Caco-2 (cell line): ENCODE results near the gene ATXN7L2. TPM values are rescaled to one million over a fixed set of nuclear protein-coding genes. Genes with fewer than 3 reads are reported as not detected.

Experiments used
- BruUV-seq: library from RNA; stranded (reverse); fragments of 400-500 nt; replicated peaks from 2 replicates; lab custom pipeline; 2021; lab: Mats Ljungman, UMichigan
- CTCF ChIA-PET: fragments of 300-600 bp; sonication (Branson Sonifier 250); formaldehyde crosslinking; loops from one replicate; lab custom pipeline; 2022; ENCODE audit warnings: antibody characterized with exemption; lab: Charles Lee
- POLR2A ChIA-PET: fragments of 300-600 bp; sonication (Branson Sonifier 250); formaldehyde crosslinking; loops from one replicate; lab custom pipeline; 2022; ENCODE audit warnings: antibody characterized with exemption; lab: Charles Lee
- DNase-seq, 2 experiments: peaks; one replicate each; pipeline versions ENCODE4 v3.0.0 to v3.0.0-alpha.2; 2020 to 2022
- H3K27me3 ChIP-seq: replicated peaks from 2 replicates; pipeline ENCODE4 v1.6.0; 2011; ENCODE audit warnings: low read length; ENCODE audit not compliant: control insufficient read depth, insufficient read depth
- H3K36me3 ChIP-seq: 2 replicates; pipeline ENCODE4 v1.5.1; 2011; ENCODE audit warnings: low read length; ENCODE audit not compliant: control insufficient read depth, insufficient read depth
- H3K4me1 ChIP-seq: fragments of 250-450 bp; sonication (Bioruptor Pico); 2 replicates; pipeline ENCODE4 v1.5.1; 2020; ENCODE audit warnings: mild to moderate bottlenecking
- H3K4me3 ChIP-seq: 2 replicates; pipeline ENCODE4 v1.5.1; 2011; ENCODE audit warnings: low read depth, mild to moderate bottlenecking, control low read depth, low read length
- H3K9me3 ChIP-seq: fragments of 250-450 bp; sonication (Bioruptor Pico); 2 replicates; pipeline ENCODE4 v1.5.1; 2020; ENCODE audit warnings: mild to moderate bottlenecking, moderate library complexity
- H3K27ac Mint-ChIP-seq: one replicate; pipeline ENCODE4 v1.8.0; 2022; ENCODE audit warnings: mixed read lengths; ENCODE audit not compliant: unreplicated experiment
- H3K27me3 Mint-ChIP-seq: one replicate; pipeline ENCODE4 v1.8.0; 2022; ENCODE audit warnings: mixed read lengths; ENCODE audit not compliant: insufficient read depth, unreplicated experiment
- H3K36me3 Mint-ChIP-seq: one replicate; pipeline ENCODE4 v1.8.0; 2022; ENCODE audit warnings: mild to moderate bottlenecking, mixed read lengths; ENCODE audit not compliant: insufficient read depth, unreplicated experiment
- H3K4me1 Mint-ChIP-seq: one replicate; pipeline ENCODE4 v1.8.0; 2022; ENCODE audit warnings: low read depth, mixed read lengths; ENCODE audit not compliant: unreplicated experiment
- H3K4me3 Mint-ChIP-seq: one replicate; pipeline ENCODE4 v1.8.0; 2022; ENCODE audit warnings: mild to moderate bottlenecking, moderate library complexity, mixed read lengths; ENCODE audit not compliant: unreplicated experiment
- H3K9me3 Mint-ChIP-seq: one replicate; pipeline ENCODE4 v1.8.0; 2022; ENCODE audit warnings: mixed read lengths; ENCODE audit not compliant: unreplicated experiment
- CTCF ChIP-seq, 2 experiments: fragments of 200-600 bp in 1 of 2; IDR thresholded peaks; 1 replicate in 1 of 2; 2 replicates in 1 of 2; pipeline versions ENCODE4 v1.5.1 to v1.8.0; 2011 to 2022; ENCODE audit warnings: antibody characterized with exemption in 1 of 2, control low read depth in 1 of 2, inconsistent platforms in 1 of 2, low read depth in 1 of 2, low read length in 1 of 2, mild to moderate bottlenecking in 1 of 2, moderate library complexity in 1 of 2; ENCODE audit not compliant: insufficient read depth in 1 of 2, severe bottlenecking in 1 of 2, unreplicated experiment in 1 of 2
- intact Hi-C: fragments of 100-400 bp; cut with micrococcal nuclease; formaldehyde crosslinking; loops from one replicate; pipeline ENCODE4 v1.10.0; 2022; ENCODE audit not compliant: unreplicated experiment
- total RNA-seq: library from RNA; stranded (reverse); gene quantifications from 2 replicates; pipeline ENCODE4 v1.2.3, GENCODE V29; 2022

Gene ATXN7L2
- total RNA-seq, 1 experiment from 2014 or later = 4.0 TPM

GRCh38 chr1:109527846-109528695 is 44.4 kb downstream of the ATXN7L2 start:
- no peak overlapping the region for H3K27ac Mint-ChIP-seq
- POLR2A ChIA-PET = no interaction called here
- H3K4me1 ChIP-seq = no peaks in the 10 kb centered on the region; the same call in 1 of the 2 replicates
- H3K9me3 Mint-ChIP-seq = no peaks in the 10 kb centered on the region
- no peaks in the 10 kb centered on the region for H3K9me3 ChIP-seq
- TF ChIP-seq CTCF (IDR thresholded peaks at IDR 0.05; ENCODE audit: insufficient read depth in 1 of 2, low read depth in 1 of 2, low read length in 1 of 2, severe bottlenecking in 1 of 2, unreplicated experiment in 1 of 2) = no peak
- H3K36me3 Mint-ChIP-seq = no peaks in the 10 kb centered on the region
- intact Hi-C loops = no loop called here
- no TSS peak for BruUV-seq
- no peak for DNase-seq
- H3K36me3 ChIP-seq = no peaks in the 10 kb centered on the region
- CTCF ChIA-PET = interaction anchor here (0.5 to 6.3 kb wide), 3 partner anchors 33 to 209 kb away, joined by 3 to 131 read pairs (median 4); partner anchors contain the start of gene CYB561D1
- H3K4me3 ChIP-seq = no peak overlapping the region
- H3K4me3 Mint-ChIP-seq = no peak overlapping the region
- peaks cover 11% of the 10 kb centered on the region for H3K27me3 Mint-ChIP-seq
- H3K27me3 ChIP-seq = no peaks in the 10 kb centered on the region
- no peaks in the 10 kb centered on the region for H3K4me1 Mint-ChIP-seq

GRCh38 chr1:109528712-109529111 is 45.0 kb downstream of the ATXN7L2 start:
- ChIA-PET POLR2A (no interaction called here), CTCF (interaction anchor here (0.5 to 6.3 kb wide), 5 partner anchors 18 to 210 kb away, joined by 3 to 131 read pairs (median 4); partner anchors contain the start of genes ATXN7L2 and CYB561D1)
- H3K27me3 Mint-ChIP-seq = peaks cover 11% of the 10 kb centered on the region
- H3K4me1 ChIP-seq = no peaks in the 10 kb centered on the region; the same call in 1 of the 2 replicates
- H3K27ac Mint-ChIP-seq = no peak overlapping the region
- no peak for TF ChIP-seq CTCF (IDR thresholded peaks at IDR 0.05; ENCODE audit: insufficient read depth in 1 of 2, low read depth in 1 of 2, low read length in 1 of 2, severe bottlenecking in 1 of 2, unreplicated experiment in 1 of 2)
- no peaks in the 10 kb centered on the region for H3K9me3 Mint-ChIP-seq
- H3K4me3 Mint-ChIP-seq = no peak overlapping the region
- H3K36me3 ChIP-seq = no peaks in the 10 kb centered on the region
- DNase-seq = no peak
- intact Hi-C loops = no loop called here
- no peaks in the 10 kb centered on the region for H3K27me3 ChIP-seq
- no peak overlapping the region for H3K4me3 ChIP-seq
- no peaks in the 10 kb centered on the region for H3K4me1 Mint-ChIP-seq
- H3K9me3 ChIP-seq = no peaks in the 10 kb centered on the region
- H3K36me3 Mint-ChIP-seq = no peaks in the 10 kb centered on the region
- BruUV-seq = no TSS peak

GRCh38 chr1:109529881-109530456 is 46.3 kb downstream of the ATXN7L2 start:
- H3K9me3 ChIP-seq = no peaks in the 10 kb centered on the region
- H3K27me3 Mint-ChIP-seq = peaks cover 9% of the 10 kb centered on the region
- H3K4me1 Mint-ChIP-seq = no peaks in the 10 kb centered on the region
- ChIA-PET POLR2A (no interaction called here), CTCF (interaction anchor here (0.9 to 6.3 kb wide), 3 partner anchors 13 to 46 kb away, joined by 4 to 131 read pairs (median 5); partner anchors contain the start of genes ATXN7L2 and CYB561D1)
- intact Hi-C loops = loop anchor here (5.0 kb wide), 2 partner anchors 103 to 268 kb away; partner anchors contain the start of gene PSMA5
- H3K4me3 Mint-ChIP-seq = no peak overlapping the region
- H3K9me3 Mint-ChIP-seq = no peaks in the 10 kb centered on the region
- no peaks in the 10 kb centered on the region for H3K27me3 ChIP-seq
- no peak for DNase-seq
- peaks cover 4% of the 10 kb centered on the region for H3K36me3 Mint-ChIP-seq
- H3K4me3 ChIP-seq = no peak overlapping the region
- no peaks in the 10 kb centered on the region; the same call in 1 of the 2 replicates for H3K4me1 ChIP-seq
- BruUV-seq = no TSS peak
- H3K36me3 ChIP-seq = no peaks in the 10 kb centered on the region
- no peak for TF ChIP-seq CTCF (IDR thresholded peaks at IDR 0.05; ENCODE audit: insufficient read depth in 1 of 2, low read depth in 1 of 2, low read length in 1 of 2, severe bottlenecking in 1 of 2, unreplicated experiment in 1 of 2)
- no peak overlapping the region for H3K27ac Mint-ChIP-seq
